ENCODE measurements around the gene TSPEAR.
A peak's percentile ranks its signal among the peaks of the same experiment; 100 is the strongest.

DNA sequence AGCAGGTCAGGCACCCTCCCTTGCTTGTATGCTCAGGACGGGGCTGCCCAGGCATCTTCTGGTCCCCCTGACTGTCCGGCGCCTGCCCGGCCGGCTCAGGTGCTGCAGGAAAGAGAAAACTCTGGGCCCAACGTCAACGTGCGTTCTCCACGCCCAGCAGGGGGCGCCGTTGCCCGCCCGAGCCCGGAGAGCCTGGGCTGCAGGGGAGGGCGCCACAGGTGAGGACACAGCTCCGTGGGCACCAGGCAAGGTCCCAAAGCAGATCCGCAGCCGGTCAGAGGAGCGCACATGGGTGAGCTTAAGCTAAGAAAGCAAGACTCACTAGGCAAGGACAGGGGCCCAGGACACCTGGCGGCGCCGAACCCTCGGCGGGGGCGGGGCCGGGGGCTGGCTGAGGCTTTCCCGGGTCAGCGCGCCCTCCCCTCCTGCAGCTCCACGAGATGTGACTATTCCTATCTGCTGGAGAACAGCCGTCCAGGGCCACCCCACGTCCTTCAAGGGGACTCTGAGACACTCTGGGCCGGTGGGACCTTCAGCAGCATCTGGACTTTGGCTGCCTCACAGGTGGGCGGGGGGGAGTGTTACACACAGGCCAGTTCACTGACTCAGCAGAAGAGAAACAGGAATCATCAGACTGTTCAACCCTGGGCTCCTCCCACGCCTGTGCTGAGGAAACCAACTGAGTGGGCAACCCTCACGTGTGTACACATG lies 200.7 kb downstream of the TSPEAR start:
- TF ChIP-seq CTCF (conservative IDR thresholded peaks at IDR 0.05; ENCODE audit: low read length) (peak; percentile 87), EZH2phosphoT487 (IDR thresholded peaks at IDR 0.05; ENCODE audit: borderline replicate concordance, low read depth, low read length) (no peak)

All from OCI-LY7 (cell line).